K562 (cell line): ENCODE data around the gene TMEM181. TPM values are rescaled to one million over a fixed set of nuclear protein-coding genes. Genes with fewer than 3 reads are reported as not detected.

Experiments used
- ATAC-seq: fragments of 200-7000 bp; cut with Tn5 transposase; 3 replicates; pipeline ENCODE4 v1.9.1; 2020; ENCODE audit warnings: moderate library complexity
- BruUV-seq: library from RNA; stranded (reverse); fragments of 400-500 nt; replicated peaks from 2 replicates; lab custom pipeline; 2021; lab: Mats Ljungman, UMichigan
- CTCF ChIA-PET: fragments of 300-600 bp; formaldehyde crosslinking; extraction: SDS; loops from one replicate; lab custom pipeline; 2021; ENCODE audit warnings: low intra/inter-chr PET ratio; lab: Yijun Ruan, JAX
- POLR2A ChIA-PET: fragments of 300-600, 350-650 bp; sonication (Branson Sonifier 250); formaldehyde crosslinking; extraction: SDS; loops from one replicate; lab custom pipeline; 2021; ENCODE audit warnings: antibody characterized with exemption, inconsistent platforms; lab: Yijun Ruan, JAX
- DNase-seq, 4 experiments: peaks; one replicate each; pipeline versions ENCODE4 v3.0.0 to v3.0.0-alpha.2; 2011 to 2018; ENCODE audit warnings: low spot score in 3 of 4, mixed read lengths in 3 of 4; ENCODE audit errors: extremely low read depth in 1 of 4
- FAIRE-seq: peaks from 2 replicates; lab custom pipeline; 2011; peaks lifted over from hg19 to GRCh38; lab: Jason Lieb, UNC
- H2AFZ ChIP-seq: 2 replicates; pipeline ENCODE4 v1.6.0; 2011; ENCODE audit warnings: low read depth, low read length, control low read depth, inconsistent platforms
- H3K27ac ChIP-seq: fragments of 200-600 bp; 3 replicates; pipeline ENCODE4 v1.8.0; 2011; ENCODE audit warnings: low read depth, mild to moderate bottlenecking, control low read depth, inconsistent platforms, low read length, moderate library complexity, mixed read lengths; ENCODE audit errors: extremely low read depth
- H3K27me3 ChIP-seq, 2 experiments: fragments of 300-600 bp in 1 of 2; 2 replicates in 1 of 2; 3 replicates in 1 of 2; pipeline versions ENCODE4 v1.6.0 to v1.8.0; 2011; ENCODE audit warnings: inconsistent platforms in 2 of 2, low read length in 2 of 2, mild to moderate bottlenecking in 1 of 2, mixed read lengths in 1 of 2, moderate library complexity in 1 of 2; ENCODE audit not compliant: control insufficient read depth in 2 of 2, insufficient read depth in 2 of 2
- H3K36me3 ChIP-seq: fragments of 300-600 bp; 3 replicates; pipeline ENCODE4 v1.8.0; 2011; ENCODE audit warnings: mild to moderate bottlenecking, low read length, inconsistent platforms; ENCODE audit not compliant: control insufficient read depth, insufficient read depth
- H3K4me1 ChIP-seq, 2 experiments: fragments of 200-600 bp in 1 of 2; replicated peaks in 1 of 2; 2 replicates in 1 of 2; 3 replicates in 1 of 2; pipeline versions ENCODE4 v1.5.1 to v1.8.0; 2011; ENCODE audit warnings: inconsistent platforms in 2 of 2, low read length in 2 of 2, mild to moderate bottlenecking in 1 of 2, mixed read lengths in 1 of 2, moderate library complexity in 1 of 2; ENCODE audit not compliant: control insufficient read depth in 2 of 2, insufficient read depth in 2 of 2
- H3K4me2 ChIP-seq: 2 replicates; pipeline ENCODE4 v1.6.1; 2011; ENCODE audit warnings: low read length, control low read depth, inconsistent platforms, mixed read lengths; ENCODE audit not compliant: insufficient read depth
- H3K4me3 ChIP-seq: fragments of 200-600 bp; sonication (generic), shearing (Covaris generic); 2 replicates; pipeline ENCODE4 v1.5.1; 2016; ENCODE audit warnings: control low read depth, inconsistent platforms
- H3K79me2 ChIP-seq: fragments of 200-600 bp; 3 replicates; pipeline ENCODE4 v1.8.0; 2011; ENCODE audit warnings: low read length, inconsistent platforms; ENCODE audit not compliant: control insufficient read depth, insufficient read depth
- H3K9ac ChIP-seq, 2 experiments: 2 replicates each; pipeline versions ENCODE4 v1.6.0 to v1.6.1; 2011; ENCODE audit warnings: low read depth in 2 of 2, low read length in 2 of 2, control low read depth in 1 of 2, inconsistent platforms in 1 of 2, mild to moderate bottlenecking in 1 of 2, mixed read lengths in 1 of 2; ENCODE audit not compliant: insufficient read depth in 1 of 2
- H3K9me1 ChIP-seq: one replicate; pipeline ENCODE4 v1.6.0; 2011; ENCODE audit warnings: inconsistent platforms, mild to moderate bottlenecking, low read length, moderate library complexity; ENCODE audit not compliant: control insufficient read depth, insufficient read depth
- H3K9me3 ChIP-seq: replicated peaks from 2 replicates; pipeline ENCODE4 v1.5.1; 2011; ENCODE audit warnings: low read depth, low read length, inconsistent platforms; ENCODE audit not compliant: control insufficient read depth, insufficient read depth
- H4K20me1 ChIP-seq: replicated peaks from 2 replicates; pipeline ENCODE4 v1.6.1; 2011; ENCODE audit warnings: low read length, inconsistent platforms, mixed read lengths; ENCODE audit not compliant: control insufficient read depth, insufficient read depth
- WGBS: fragments of 100-300 bp; shearing (Covaris generic); methylation state at CpG from one replicate; pipeline ENCODE4 v1.1.6; 2016; ENCODE audit warnings: low coverage, mixed read lengths; ENCODE audit not compliant: insufficient coverage; ENCODE audit errors: missing lambda C conversion rate; 5-methylcytosine and 5-hydroxymethylcytosine counted together
- in situ Hi-C: fragments of 300-500 bp; cut with MboI; formaldehyde crosslinking; loops from 4 replicates; pipeline ENCODE4 v1.15.0; 2018; ENCODE audit warnings: inconsistent platforms, mixed read lengths
- intact Hi-C: fragments of 100-400 bp; cut with micrococcal nuclease; formaldehyde crosslinking; loops from 2 replicates; pipeline ENCODE4 v1.14.2; 2022
- polyA plus RNA-seq, 8 experiments: library from polyadenylated mRNA; depleted of rRNA in 4 of 8; stranded (reverse) in 5 of 8; unstranded in 3 of 8; fragments of >200 nt; fragmentation: Nextera tagmentation in 2 of 8; fragmentation: Illumina TruSeq in 1 of 8; extraction: Ambion mirVana in 2 of 8; extraction: Trizol in 1 of 8; gene quantifications; 2 replicates each; pipeline versions ENCODE4 v1.2.1 to v1.2.3, GENCODE V29; 2011 to 2014; ENCODE audit warnings: inconsistent platforms in 1 of 8, missing spikeins in 1 of 8
- total RNA-seq, 7 experiments: library from RNA; depleted of rRNA in 6 of 7; stranded (reverse); fragments of >200 nt in 6 of 7; fragmentation: Illumina TruSeq in 2 of 7; extraction: Trizol in 2 of 7; gene quantifications; 2 replicates each; pipeline versions ENCODE4 v1.2.1 to v1.2.3, GENCODE V29; 2011 to 2021; ENCODE audit warnings: low replicate concordance in 1 of 7
- TF ChIP-seq, protein P1 (sequence below), 2 experiments: fragments of 450-650 bp in 1 of 2; sonication (generic) in 1 of 2; formaldehyde crosslinking in 1 of 2; IDR thresholded peaks in 1 of 2; conservative IDR thresholded peaks in 1 of 2; 2 replicates each; pipeline versions ENCODE4 v1.6.1 to v1.8.1; 2016 to 2023; ENCODE audit warnings: mild to moderate bottlenecking in 2 of 2, moderate library complexity in 2 of 2, inconsistent platforms in 1 of 2, missing genetic modification reagents in 1 of 2
- TF ChIP-seq, protein P2 (sequence below): fragments of 250-450 bp; sonication (Bioruptor Pico); IDR thresholded peaks from 2 replicates; pipeline ENCODE4 v1.5.0; 2021

Gene TMEM181
- total and polyA plus RNA-seq, 9 of the 15 experiments (the other 6 are each of a cell fraction or from before 2014, with no cell fraction given): 5.6 to 27.2 (median 19.9) TPM

DNA sequence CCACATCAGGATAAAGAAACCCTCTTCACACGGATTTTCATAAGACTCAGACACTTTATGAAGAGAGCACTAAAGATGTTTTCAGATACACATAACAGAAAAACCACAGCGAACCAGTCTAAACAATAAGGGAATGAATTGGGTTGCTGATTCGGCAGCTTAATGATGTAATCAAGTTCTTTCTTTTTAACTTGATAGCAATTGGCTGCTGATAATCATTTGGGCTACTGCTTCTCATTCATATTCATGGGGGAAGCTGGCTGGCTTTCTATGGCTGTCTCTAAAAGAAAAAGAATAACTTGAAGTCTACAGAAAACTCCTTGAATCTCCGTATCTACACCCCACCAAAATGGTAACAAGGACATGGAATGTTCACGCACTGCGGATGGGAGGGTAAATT, 20.0 kb upstream of the TMEM181 start:
- Histone ChIP-seq H3K9ac (no peak overlapping the region), H2AFZ (no peak overlapping the region), H4K20me1 (peaks cover 12% of the 10 kb centered on the region), H3K36me3 (no peaks in the 10 kb centered on the region), H3K4me1 (peaks cover 0 to 18% of the 10 kb centered on the region in 2 experiments; a peak in 4 of 5 replicates), H3K9me3 (no peaks in the 10 kb centered on the region), H3K4me3 (no peak overlapping the region), H3K4me2 (no peak overlapping the region)
- intact Hi-C loops (no loop called here), in situ Hi-C loops (no loop called here)
- BruUV-seq: no TSS peak
- FAIRE-seq (no peak), DNase-seq (no peak)
- POLR2A ChIA-PET: interaction anchor here (1.9 kb wide), 1 partner anchor 13 kb away, joined by 10 read pairs; no protein-coding TSS in a partner anchor
- TF ChIP-seq, protein P1, sequence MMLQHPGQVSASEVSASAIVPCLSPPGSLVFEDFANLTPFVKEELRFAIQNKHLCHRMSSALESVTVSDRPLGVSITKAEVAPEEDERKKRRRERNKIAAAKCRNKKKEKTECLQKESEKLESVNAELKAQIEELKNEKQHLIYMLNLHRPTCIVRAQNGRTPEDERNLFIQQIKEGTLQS (IDR thresholded peaks at IDR 0.05): 0 out of 2 replicates have a peak, but pooled peaks have one; percentile 7
- TF ChIP-seq, protein P1 (CRISPR knock-in tag; conservative IDR thresholded peaks at IDR 0.05): no peak
- TF ChIP-seq, protein P2, sequence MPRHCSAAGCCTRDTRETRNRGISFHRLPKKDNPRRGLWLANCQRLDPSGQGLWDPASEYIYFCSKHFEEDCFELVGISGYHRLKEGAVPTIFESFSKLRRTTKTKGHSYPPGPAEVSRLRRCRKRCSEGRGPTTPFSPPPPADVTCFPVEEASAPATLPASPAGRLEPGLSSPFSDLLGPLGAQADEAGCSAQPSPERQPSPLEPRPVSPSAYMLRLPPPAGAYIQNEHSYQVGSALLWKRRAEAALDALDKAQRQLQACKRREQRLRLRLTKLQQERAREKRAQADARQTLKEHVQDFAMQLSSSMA: no peak
- TF ChIP-seq, all 486 proteins: peak for 1
- Histone ChIP-seq H3K9me1 (no peaks in the 10 kb centered on the region), H3K79me2 (no peaks in the 10 kb centered on the region), H3K27ac (no peak overlapping the region), H3K27me3 (peaks cover 54 to 68% of the 10 kb centered on the region in 2 experiments)
- CTCF ChIA-PET: no interaction called here
- WGBS: 27% methylated on average over 6 of the region's 6 CpGs
- no peak for ATAC-seq
